ENCODE data around the gene CCNB1. TPM values are rescaled to one million over a fixed set of nuclear protein-coding genes. Genes with fewer than 3 reads are reported as not detected.

Gene CCNB1
- total RNA-seq, 1 donor, result 22.4 TPM

DNA sequence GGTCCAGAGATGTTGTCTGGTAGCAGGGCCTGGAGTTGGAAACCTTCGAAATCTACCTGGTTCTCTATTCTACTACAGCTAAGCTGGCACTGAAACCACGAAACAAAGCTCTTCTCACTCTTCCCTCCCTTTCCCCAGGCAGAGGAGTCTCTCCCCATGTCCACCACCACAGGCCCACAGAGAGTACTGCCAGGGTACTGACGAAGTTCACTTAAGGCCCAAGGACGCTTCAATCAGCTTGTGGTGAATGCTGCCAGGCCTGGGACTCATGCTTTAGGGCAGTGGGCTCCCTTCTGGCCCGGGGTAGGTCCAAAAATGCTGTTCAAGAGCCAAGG lies 17.3 kb upstream of the CCNB1 start:
- TF ChIP-seq, protein P1, sequence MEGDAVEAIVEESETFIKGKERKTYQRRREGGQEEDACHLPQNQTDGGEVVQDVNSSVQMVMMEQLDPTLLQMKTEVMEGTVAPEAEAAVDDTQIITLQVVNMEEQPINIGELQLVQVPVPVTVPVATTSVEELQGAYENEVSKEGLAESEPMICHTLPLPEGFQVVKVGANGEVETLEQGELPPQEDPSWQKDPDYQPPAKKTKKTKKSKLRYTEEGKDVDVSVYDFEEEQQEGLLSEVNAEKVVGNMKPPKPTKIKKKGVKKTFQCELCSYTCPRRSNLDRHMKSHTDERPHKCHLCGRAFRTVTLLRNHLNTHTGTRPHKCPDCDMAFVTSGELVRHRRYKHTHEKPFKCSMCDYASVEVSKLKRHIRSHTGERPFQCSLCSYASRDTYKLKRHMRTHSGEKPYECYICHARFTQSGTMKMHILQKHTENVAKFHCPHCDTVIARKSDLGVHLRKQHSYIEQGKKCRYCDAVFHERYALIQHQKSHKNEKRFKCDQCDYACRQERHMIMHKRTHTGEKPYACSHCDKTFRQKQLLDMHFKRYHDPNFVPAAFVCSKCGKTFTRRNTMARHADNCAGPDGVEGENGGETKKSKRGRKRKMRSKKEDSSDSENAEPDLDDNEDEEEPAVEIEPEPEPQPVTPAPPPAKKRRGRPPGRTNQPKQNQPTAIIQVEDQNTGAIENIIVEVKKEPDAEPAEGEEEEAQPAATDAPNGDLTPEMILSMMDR (IDR thresholded peaks at IDR 0.05; ENCODE audit: extremely low read depth, low read depth, low read length), result no peak
- no peaks in the 10 kb centered on the region for H4K20me1 ChIP-seq (ENCODE audit: insufficient read depth, low read length)

DNA sequence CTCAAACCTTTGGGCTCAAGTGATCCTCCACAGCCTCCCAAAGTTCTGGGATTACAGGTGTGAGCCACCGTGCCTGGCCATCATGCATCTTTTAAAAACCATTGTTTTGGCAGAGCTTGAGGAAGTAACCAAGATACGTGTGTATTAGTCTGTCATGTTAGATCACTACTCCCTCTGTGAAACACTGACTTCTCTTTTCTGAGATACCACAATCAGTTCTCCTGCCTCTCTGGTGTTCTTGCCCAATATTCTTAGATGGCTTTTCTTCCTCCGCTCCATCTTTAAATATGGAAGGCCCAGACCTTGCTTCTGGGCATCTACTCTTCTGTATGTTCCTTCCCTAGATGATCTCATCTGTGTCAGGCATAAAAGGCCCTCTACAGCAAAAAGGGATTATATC lies 14.2 kb upstream of the CCNB1 start:
- no peaks in the 10 kb centered on the region for H4K20me1 ChIP-seq (ENCODE audit: insufficient read depth, low read length)
- TF ChIP-seq, protein P1 (IDR thresholded peaks at IDR 0.05; ENCODE audit: extremely low read depth, low read depth, low read length), result no peak
- no peaks in the 10 kb centered on the region for H3K4me1 ChIP-seq (ENCODE audit: insufficient read depth, low read length)
- H3K9me3 ChIP-seq (ENCODE audit: low read depth, low read length), result no peaks in the 10 kb centered on the region
- H3K27me3 ChIP-seq (ENCODE audit: insufficient read depth, low read length), result no peaks in the 10 kb centered on the region
- H3K36me3 ChIP-seq (ENCODE audit: insufficient read depth, low read length), result no peaks in the 10 kb centered on the region
- H3K27ac ChIP-seq (ENCODE audit: low read depth, low read length), result no peak overlapping the region
- H2AFZ ChIP-seq (ENCODE audit: low read length), result no peak overlapping the region
- H3K79me2 ChIP-seq (ENCODE audit: insufficient read depth, low read length), result no peaks in the 10 kb centered on the region
- H3K4me3 ChIP-seq (ENCODE audit: insufficient read depth, low read length), result no peak overlapping the region
- no peak for DNase-seq (ENCODE audit: insufficient read length, low spot score, missing footprints)
- no peak overlapping the region for H3K4me2 ChIP-seq (ENCODE audit: insufficient read depth, low read length)

More for the DNA sequence above, 17.3 kb upstream of the CCNB1 start:
- no peaks in the 10 kb centered on the region for H3K27me3 ChIP-seq (ENCODE audit: insufficient read depth, low read length)
- H3K4me1 ChIP-seq (ENCODE audit: insufficient read depth, low read length), result no peaks in the 10 kb centered on the region
- H3K79me2 ChIP-seq (ENCODE audit: insufficient read depth, low read length), result no peaks in the 10 kb centered on the region
- H3K27ac ChIP-seq (ENCODE audit: low read depth, low read length), result no peak overlapping the region
- no peak overlapping the region for H3K4me3 ChIP-seq (ENCODE audit: insufficient read depth, low read length)
- H3K36me3 ChIP-seq (ENCODE audit: insufficient read depth, low read length), result no peaks in the 10 kb centered on the region
- H3K9me3 ChIP-seq (ENCODE audit: low read depth, low read length), result no peaks in the 10 kb centered on the region
- H3K4me2 ChIP-seq (ENCODE audit: insufficient read depth, low read length), result no peak overlapping the region
- H2AFZ ChIP-seq (ENCODE audit: low read length), result no peak overlapping the region
- no peak for DNase-seq (ENCODE audit: insufficient read length, low spot score, missing footprints)

DNA sequence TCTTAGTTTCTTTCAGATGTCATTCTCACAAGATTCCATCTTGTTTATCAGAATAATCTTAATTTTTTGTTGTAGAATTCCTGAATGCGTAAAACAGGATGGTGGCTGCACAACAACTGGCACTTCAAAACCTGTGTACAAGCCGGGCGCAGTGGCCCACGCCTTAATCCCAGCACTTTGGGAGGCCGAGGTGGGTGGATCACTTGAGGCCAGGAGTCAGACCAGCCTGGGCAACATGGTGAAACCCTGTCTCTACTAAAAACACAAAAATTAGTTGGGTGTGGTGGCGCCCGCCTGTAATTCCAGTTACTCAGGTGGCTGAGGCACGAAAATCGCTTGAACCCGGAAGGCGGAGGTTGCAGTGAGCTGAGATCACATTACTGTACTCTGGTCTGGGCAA lies 10.5 kb upstream of the CCNB1 start:
- H3K9me3 ChIP-seq (ENCODE audit: low read depth, low read length), result no peaks in the 10 kb centered on the region
- H3K27me3 ChIP-seq (ENCODE audit: insufficient read depth, low read length), result no peaks in the 10 kb centered on the region
- H2AFZ ChIP-seq (ENCODE audit: low read length), result no peak overlapping the region
- no peak overlapping the region for H3K4me2 ChIP-seq (ENCODE audit: insufficient read depth, low read length)
- H3K36me3 ChIP-seq (ENCODE audit: insufficient read depth, low read length), result no peaks in the 10 kb centered on the region
- TF ChIP-seq, protein P1 (IDR thresholded peaks at IDR 0.05; ENCODE audit: extremely low read depth, low read depth, low read length), result no peak
- no peaks in the 10 kb centered on the region for H3K4me1 ChIP-seq (ENCODE audit: insufficient read depth, low read length)
- no peaks in the 10 kb centered on the region for H3K79me2 ChIP-seq (ENCODE audit: insufficient read depth, low read length)
- no peak overlapping the region for H3K4me3 ChIP-seq (ENCODE audit: insufficient read depth, low read length)
- no peak for DNase-seq (ENCODE audit: insufficient read length, low spot score, missing footprints)
- H4K20me1 ChIP-seq (ENCODE audit: insufficient read depth, low read length), result no peaks in the 10 kb centered on the region
- no peak overlapping the region for H3K27ac ChIP-seq (ENCODE audit: low read depth, low read length)

DNA sequence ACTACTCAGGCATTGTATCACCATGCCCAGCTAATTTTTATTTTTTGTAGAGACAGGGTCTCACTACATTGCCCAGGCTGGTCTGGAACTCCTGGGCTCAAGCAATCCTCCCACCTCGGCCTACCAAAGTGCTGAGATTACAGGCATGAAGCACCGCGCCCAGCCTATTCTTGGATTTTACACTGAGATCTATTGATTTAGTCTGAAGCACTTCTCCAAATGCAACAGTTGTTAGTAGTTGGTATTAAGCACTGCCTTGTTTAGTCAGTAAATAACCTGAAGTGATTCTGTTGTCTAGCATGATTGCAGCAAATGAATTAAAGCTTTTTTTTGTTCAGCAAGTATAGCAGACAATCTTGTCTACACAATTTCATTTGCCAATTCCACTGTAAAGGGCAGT lies 8.9 kb upstream of the CCNB1 start:
- TF ChIP-seq, protein P1 (IDR thresholded peaks at IDR 0.05; ENCODE audit: extremely low read depth, low read depth, low read length), result no peak
- H3K4me2 ChIP-seq (ENCODE audit: insufficient read depth, low read length), result no peak overlapping the region
- H3K36me3 ChIP-seq (ENCODE audit: insufficient read depth, low read length), result no peaks in the 10 kb centered on the region
- H3K79me2 ChIP-seq (ENCODE audit: insufficient read depth, low read length), result no peaks in the 10 kb centered on the region
- H3K9me3 ChIP-seq (ENCODE audit: low read depth, low read length), result no peaks in the 10 kb centered on the region
- no peaks in the 10 kb centered on the region for H3K4me1 ChIP-seq (ENCODE audit: insufficient read depth, low read length)
- H3K4me3 ChIP-seq (ENCODE audit: insufficient read depth, low read length), result no peak overlapping the region
- DNase-seq (ENCODE audit: insufficient read length, low spot score, missing footprints), result no peak
- no peaks in the 10 kb centered on the region for H3K27me3 ChIP-seq (ENCODE audit: insufficient read depth, low read length)
- no peak overlapping the region for H2AFZ ChIP-seq (ENCODE audit: low read length)
- H4K20me1 ChIP-seq (ENCODE audit: insufficient read depth, low read length), result no peaks in the 10 kb centered on the region
- H3K27ac ChIP-seq (ENCODE audit: low read depth, low read length), result no peak overlapping the region

Data from osteoblast (primary cell).